Neural cell (in vitro differentiated cells): ENCODE results near the gene GAPDH. TPM values are rescaled to one million over a fixed set of nuclear protein-coding genes. Genes with fewer than 3 reads are reported as not detected.

ENCODE experiments used
- H2AFZ ChIP-seq: fragments of 200-600, 300-800 bp; sonication (generic), shearing (Covaris generic); 2 replicates; pipeline ENCODE4 v1.6.0; 2014; ENCODE audit warnings: low read depth, mild to moderate bottlenecking, antibody characterized with exemption, low read length, moderate library complexity
- H3F3A ChIP-seq: fragments of 200-600 bp; shearing (Covaris generic); 2 replicates; pipeline ENCODE4 v1.6.1; 2016; ENCODE audit warnings: mild to moderate bottlenecking, moderate library complexity, mixed read lengths, antibody characterized with exemption, low read length; ENCODE audit not compliant: insufficient read depth, poor library complexity, severe bottlenecking
- H3K27ac ChIP-seq: fragments of 200-600, 300-800 bp; sonication (generic), shearing (Covaris generic); 2 replicates; pipeline ENCODE4 v1.5.1; 2014; ENCODE audit warnings: mild to moderate bottlenecking, low read length, moderate library complexity
- H3K27me3 ChIP-seq: fragments of 300-800, 200-600 bp; sonication (generic), shearing (Covaris generic); 2 replicates; pipeline ENCODE4 v1.6.0; 2014; ENCODE audit warnings: mild to moderate bottlenecking, low read depth, low read length, moderate library complexity; ENCODE audit not compliant: insufficient read depth
- H3K36me3 ChIP-seq: fragments of 300-800, 200-600 bp; sonication (generic), shearing (Covaris generic); 2 replicates; pipeline ENCODE4 v1.5.1; 2014; ENCODE audit warnings: mild to moderate bottlenecking, antibody characterized with exemption, low read length, moderate library complexity; ENCODE audit not compliant: insufficient read depth
- H3K4me2 ChIP-seq: fragments of 300-800, 200-600 bp; sonication (generic), shearing (Covaris generic); 2 replicates; pipeline ENCODE4 v1.6.0; 2014; ENCODE audit warnings: mild to moderate bottlenecking, low read length
- H3K4me3 ChIP-seq: fragments of 300-800, 200-600 bp; sonication (generic), shearing (Covaris generic); 2 replicates; pipeline ENCODE4 v1.5.1; 2014; ENCODE audit warnings: mild to moderate bottlenecking, low read length, moderate library complexity
- H3K79me2 ChIP-seq: fragments of 200-600 bp; shearing (Covaris generic); replicated peaks from 2 replicates; pipeline ENCODE4 v1.6.0; 2014; ENCODE audit warnings: mild to moderate bottlenecking, low read length, moderate library complexity; ENCODE audit not compliant: insufficient read depth
- H3K9ac ChIP-seq: fragments of 300-800, 200-600 bp; sonication (generic), shearing (Covaris generic); 2 replicates; pipeline ENCODE4 v1.6.1; 2016; ENCODE audit warnings: mild to moderate bottlenecking, low read length, mixed read lengths
- H3K9me2 ChIP-seq: fragments of 200-600 bp; shearing (Covaris generic); 2 replicates; pipeline ENCODE4 v1.6.1; 2016; ENCODE audit warnings: mild to moderate bottlenecking, low read length, mixed read lengths; ENCODE audit not compliant: insufficient read depth
- H3K9me3 ChIP-seq: fragments of 200-600, 300-800 bp; sonication (generic), shearing (Covaris generic); 2 replicates; pipeline ENCODE4 v1.6.1; 2016; ENCODE audit warnings: mild to moderate bottlenecking, mixed run types, low read length, moderate library complexity, mixed read lengths
- H4K20me1 ChIP-seq: fragments of 200-600 bp; shearing (Covaris generic); 2 replicates; pipeline ENCODE4 v1.6.1; 2016; ENCODE audit warnings: mild to moderate bottlenecking, mixed run types; ENCODE audit not compliant: insufficient read depth
- EP300 ChIP-seq: fragments of 450-650 bp; conservative IDR thresholded peaks from 2 replicates; pipeline ENCODE4 v1.6.1; 2014; ENCODE audit warnings: antibody characterized with exemption, mild to moderate bottlenecking, moderate library complexity; ENCODE audit not compliant: poor library complexity, severe bottlenecking
- EZH2 ChIP-seq: fragments of 200-600, 300-800 bp; shearing (Covaris generic), sonication (generic); IDR thresholded peaks from 2 replicates; pipeline ENCODE4 v1.6.1; 2014; ENCODE audit warnings: antibody characterized with exemption, low read length, borderline replicate concordance, mild to moderate bottlenecking; ENCODE audit not compliant: insufficient read depth, poor library complexity, severe bottlenecking
- MXI1 ChIP-seq: fragments of 450-650 bp; conservative IDR thresholded peaks from 2 replicates; pipeline ENCODE4 v1.6.1; 2014; ENCODE audit warnings: antibody characterized with exemption, mild to moderate bottlenecking; ENCODE audit not compliant: poor library complexity, severe bottlenecking
- POLR2AphosphoS5 ChIP-seq: IDR thresholded peaks from 2 replicates; pipeline ENCODE4 v1.6.1; 2012
- RAD21 ChIP-seq: fragments of 450-650 bp; conservative IDR thresholded peaks from 2 replicates; pipeline ENCODE4 v1.6.1; 2014; ENCODE audit warnings: antibody characterized with exemption, mild to moderate bottlenecking, moderate library complexity
- SMC3 ChIP-seq: fragments of 450-650 bp; conservative IDR thresholded peaks from 2 replicates; pipeline ENCODE4 v1.6.1; 2014; ENCODE audit warnings: antibody characterized with exemption, mild to moderate bottlenecking, moderate library complexity; ENCODE audit not compliant: poor library complexity
- TAF1 ChIP-seq: IDR thresholded peaks from 2 replicates; pipeline ENCODE4 v1.6.1; 2012; ENCODE audit warnings: low read depth
- polyA plus RNA-seq: library from polyadenylated mRNA; depleted of rRNA; stranded (reverse); fragments of >200 nt; gene quantifications from 2 replicates; pipeline ENCODE4 v1.2.3, GENCODE V29; 2014
- TF ChIP-seq, protein P1 (sequence below): fragments of 450-650 bp; IDR thresholded peaks from 2 replicates; pipeline ENCODE4 v1.5.1; 2014; ENCODE audit warnings: antibody characterized with exemption, mild to moderate bottlenecking, moderate library complexity; ENCODE audit not compliant: poor library complexity, severe bottlenecking
- TF ChIP-seq, protein P2 (sequence below): IDR thresholded peaks from 2 replicates; pipeline ENCODE4 v1.6.1; 2012; ENCODE audit warnings: borderline replicate concordance

Gene GAPDH
- polyA plus RNA-seq, 1 donor from 2014 or later = 1,673 TPM

DNA sequence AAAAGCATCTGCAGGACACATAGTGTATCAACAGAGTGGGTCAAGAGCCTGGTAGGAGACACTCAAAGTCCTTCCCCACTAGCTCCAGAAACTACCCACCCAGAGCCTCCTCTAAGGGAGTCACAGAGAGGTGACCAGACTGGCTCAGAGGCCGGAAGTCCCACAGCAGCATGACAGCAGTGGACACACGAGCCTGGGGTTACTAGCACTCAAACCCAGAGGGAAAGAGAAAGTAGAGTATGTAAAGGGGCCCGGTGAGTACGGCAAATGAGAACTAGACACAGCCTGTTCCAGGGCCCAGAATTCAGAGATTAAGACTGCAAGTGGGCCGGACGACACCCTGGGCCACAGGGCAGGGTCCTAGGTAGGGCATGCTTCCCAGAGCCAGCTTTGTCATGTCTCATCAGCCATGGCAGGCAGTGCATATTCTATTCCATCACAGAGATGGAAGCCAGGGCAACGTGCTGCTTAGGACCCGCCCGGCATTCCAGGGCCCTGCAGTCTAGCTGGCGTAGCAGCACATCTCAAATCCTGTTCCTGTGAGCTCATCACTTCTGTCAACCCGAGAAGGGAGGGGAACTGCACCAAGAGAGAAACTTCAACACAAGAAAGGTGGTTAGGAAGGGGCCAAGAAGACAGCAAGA lies 17.3 kb downstream of the GAPDH start:
- TF ChIP-seq TAF1 (no peak), RAD21 (no peak), EZH2 (no peak), POLR2AphosphoS5 (no peak), SMC3 (no peak), MXI1 (no peak), EP300 (no peak)
- TF ChIP-seq, protein P1, sequence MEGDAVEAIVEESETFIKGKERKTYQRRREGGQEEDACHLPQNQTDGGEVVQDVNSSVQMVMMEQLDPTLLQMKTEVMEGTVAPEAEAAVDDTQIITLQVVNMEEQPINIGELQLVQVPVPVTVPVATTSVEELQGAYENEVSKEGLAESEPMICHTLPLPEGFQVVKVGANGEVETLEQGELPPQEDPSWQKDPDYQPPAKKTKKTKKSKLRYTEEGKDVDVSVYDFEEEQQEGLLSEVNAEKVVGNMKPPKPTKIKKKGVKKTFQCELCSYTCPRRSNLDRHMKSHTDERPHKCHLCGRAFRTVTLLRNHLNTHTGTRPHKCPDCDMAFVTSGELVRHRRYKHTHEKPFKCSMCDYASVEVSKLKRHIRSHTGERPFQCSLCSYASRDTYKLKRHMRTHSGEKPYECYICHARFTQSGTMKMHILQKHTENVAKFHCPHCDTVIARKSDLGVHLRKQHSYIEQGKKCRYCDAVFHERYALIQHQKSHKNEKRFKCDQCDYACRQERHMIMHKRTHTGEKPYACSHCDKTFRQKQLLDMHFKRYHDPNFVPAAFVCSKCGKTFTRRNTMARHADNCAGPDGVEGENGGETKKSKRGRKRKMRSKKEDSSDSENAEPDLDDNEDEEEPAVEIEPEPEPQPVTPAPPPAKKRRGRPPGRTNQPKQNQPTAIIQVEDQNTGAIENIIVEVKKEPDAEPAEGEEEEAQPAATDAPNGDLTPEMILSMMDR = no peak
- TF ChIP-seq, protein P2, sequence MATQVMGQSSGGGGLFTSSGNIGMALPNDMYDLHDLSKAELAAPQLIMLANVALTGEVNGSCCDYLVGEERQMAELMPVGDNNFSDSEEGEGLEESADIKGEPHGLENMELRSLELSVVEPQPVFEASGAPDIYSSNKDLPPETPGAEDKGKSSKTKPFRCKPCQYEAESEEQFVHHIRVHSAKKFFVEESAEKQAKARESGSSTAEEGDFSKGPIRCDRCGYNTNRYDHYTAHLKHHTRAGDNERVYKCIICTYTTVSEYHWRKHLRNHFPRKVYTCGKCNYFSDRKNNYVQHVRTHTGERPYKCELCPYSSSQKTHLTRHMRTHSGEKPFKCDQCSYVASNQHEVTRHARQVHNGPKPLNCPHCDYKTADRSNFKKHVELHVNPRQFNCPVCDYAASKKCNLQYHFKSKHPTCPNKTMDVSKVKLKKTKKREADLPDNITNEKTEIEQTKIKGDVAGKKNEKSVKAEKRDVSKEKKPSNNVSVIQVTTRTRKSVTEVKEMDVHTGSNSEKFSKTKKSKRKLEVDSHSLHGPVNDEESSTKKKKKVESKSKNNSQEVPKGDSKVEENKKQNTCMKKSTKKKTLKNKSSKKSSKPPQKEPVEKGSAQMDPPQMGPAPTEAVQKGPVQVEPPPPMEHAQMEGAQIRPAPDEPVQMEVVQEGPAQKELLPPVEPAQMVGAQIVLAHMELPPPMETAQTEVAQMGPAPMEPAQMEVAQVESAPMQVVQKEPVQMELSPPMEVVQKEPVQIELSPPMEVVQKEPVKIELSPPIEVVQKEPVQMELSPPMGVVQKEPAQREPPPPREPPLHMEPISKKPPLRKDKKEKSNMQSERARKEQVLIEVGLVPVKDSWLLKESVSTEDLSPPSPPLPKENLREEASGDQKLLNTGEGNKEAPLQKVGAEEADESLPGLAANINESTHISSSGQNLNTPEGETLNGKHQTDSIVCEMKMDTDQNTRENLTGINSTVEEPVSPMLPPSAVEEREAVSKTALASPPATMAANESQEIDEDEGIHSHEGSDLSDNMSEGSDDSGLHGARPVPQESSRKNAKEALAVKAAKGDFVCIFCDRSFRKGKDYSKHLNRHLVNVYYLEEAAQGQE = no peak
- H3K4me2 ChIP-seq = no peak overlapping the region
- H3K9me2 ChIP-seq = no peaks in the 10 kb centered on the region
- H3K4me3 ChIP-seq = peak overlapping the region; percentile 91
- H3K79me2 ChIP-seq = peaks cover 30% of the 10 kb centered on the region
- H3K9me3 ChIP-seq = no peaks in the 10 kb centered on the region
- peaks cover 5% of the 10 kb centered on the region for H4K20me1 ChIP-seq
- no peak overlapping the region for H2AFZ ChIP-seq
- H3K9ac ChIP-seq = no peak overlapping the region
- H3K27ac ChIP-seq = no peak overlapping the region
- no peaks in the 10 kb centered on the region for H3K36me3 ChIP-seq
- H3F3A ChIP-seq = no peaks in the 10 kb centered on the region
- H3K27me3 ChIP-seq = no peaks in the 10 kb centered on the region

DNA sequence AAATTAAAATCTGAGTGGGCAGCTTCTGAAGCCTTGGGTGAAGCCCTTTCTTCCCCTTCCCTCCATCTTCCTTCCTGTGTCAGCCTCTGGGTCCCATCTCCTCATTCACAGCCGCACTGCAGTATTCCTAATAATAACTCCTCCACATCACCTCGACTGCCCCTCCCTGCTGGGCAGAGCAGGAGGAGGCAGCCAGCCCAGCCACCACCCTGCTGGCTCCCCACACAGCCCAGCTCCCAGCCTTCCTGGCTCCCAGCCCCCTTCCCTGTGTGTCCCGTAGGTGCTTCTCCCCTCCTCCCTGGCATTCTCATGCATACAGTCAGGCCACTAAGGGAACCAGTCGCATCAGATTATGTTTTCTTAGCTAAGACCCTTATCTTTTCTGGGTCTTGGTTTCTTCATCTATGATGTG lies 17.8 kb downstream of the GAPDH start:
- no peaks in the 10 kb centered on the region for H3K36me3 ChIP-seq
- no peaks in the 10 kb centered on the region for H3K9me2 ChIP-seq
- TF ChIP-seq SMC3 = no peak
- TF ChIP-seq, protein P1 = no peak
- no peak for TF ChIP-seq EP300
- TF ChIP-seq EZH2 = no peak
- no peak for TF ChIP-seq MXI1
- TF ChIP-seq, protein P2 = no peak
- TF ChIP-seq RAD21 = no peak
- no peak for TF ChIP-seq POLR2AphosphoS5
- no peak for TF ChIP-seq TAF1
- H3K4me2 ChIP-seq = no peak overlapping the region
- no peak overlapping the region for H2AFZ ChIP-seq
- H3K27me3 ChIP-seq = no peaks in the 10 kb centered on the region
- no peak overlapping the region for H3K27ac ChIP-seq
- H3K9ac ChIP-seq = no peak overlapping the region
- H4K20me1 ChIP-seq = peaks cover 5% of the 10 kb centered on the region
- peaks cover 30% of the 10 kb centered on the region for H3K79me2 ChIP-seq
- H3K4me3 ChIP-seq = peak overlapping the region; percentile 91
- H3K9me3 ChIP-seq = no peaks in the 10 kb centered on the region
- H3F3A ChIP-seq = no peaks in the 10 kb centered on the region
